Heart right ventricle (tissue), 16 donors: ENCODE data around the gene HSF2. TPM values are rescaled to one million over a fixed set of nuclear protein-coding genes. Genes with fewer than 3 reads are reported as not detected.

Experiments
- ATAC-seq, 8 donors: fragments of 200-7000 bp; cut with Tn5 transposase; one replicate each; pipeline ENCODE4 v1.9.1; 2020; ENCODE audit warnings: mild to moderate bottlenecking in 8 of 8, moderate library complexity in 8 of 8, moderate number of reproducible peaks in 1 of 8
- DNase-seq, 2 donors: peaks; one replicate each; pipeline ENCODE4 v3.0.0-alpha.2; 2020
- H3K27ac ChIP-seq, 10 donors: fragments of 200-600 bp; sonication (generic) in 2 of 10; one replicate each; pipeline versions ENCODE4 v1.5.0 to v1.8.0; 2020 to 2022; ENCODE audit warnings: mild to moderate bottlenecking in 3 of 10
- H3K27me3 ChIP-seq, 7 donors: fragments of 200-600 bp; one replicate each; pipeline ENCODE4 v1.8.0; 2021 to 2022; ENCODE audit warnings: mild to moderate bottlenecking in 2 of 7
- H3K36me3 ChIP-seq, 9 donors: fragments of 200-600 bp; sonication (generic) in 1 of 9; one replicate each; pipeline versions ENCODE4 v1.5.0 to v1.8.0; 2020 to 2022; ENCODE audit warnings: mild to moderate bottlenecking in 2 of 9
- H3K4me1 ChIP-seq, 9 donors: fragments of 200-600 bp; sonication (generic) in 1 of 9; one replicate each; pipeline versions ENCODE4 v1.5.0 to v1.8.0; 2020 to 2022; ENCODE audit warnings: mild to moderate bottlenecking in 4 of 9
- H3K4me3 ChIP-seq, 10 donors: fragments of 200-600 bp; sonication (generic) in 2 of 10; one replicate each; pipeline versions ENCODE4 v1.5.0 to v1.8.0; 2020 to 2022; ENCODE audit warnings: mild to moderate bottlenecking in 7 of 10, moderate library complexity in 2 of 10
- H3K9me3 ChIP-seq, 11 donors: fragments of 200-600 bp in 10 of 11; sonication (generic) in 2 of 11; one replicate each; pipeline versions ENCODE4 v1.5.0 to v1.8.0; 2013 to 2022; ENCODE audit warnings: mild to moderate bottlenecking in 2 of 11, control low read depth in 1 of 11, moderate library complexity in 1 of 11
- WGBS, 2 donors: extraction: QIAGEN DNeasy Blood & Tissue Kit; methylation state at CpG; one replicate each; pipeline ENCODE4 v1.1.7; 2013; ENCODE audit warnings: inconsistent platforms in 1 of 2; 5-methylcytosine and 5-hydroxymethylcytosine counted together
- intact Hi-C, 10 donors: fragments of 100-400 bp; cut with DNase I; formaldehyde crosslinking; loops; one replicate each; pipeline versions ENCODE4 v1.11.1 to v1.14.2; 2022
- polyA plus RNA-seq, 2 donors: library from polyadenylated mRNA; stranded (reverse); fragments of 200-250 nt; gene quantifications; one replicate each; pipeline ENCODE4 v1.2.3, GENCODE V29; 2013
- total RNA-seq, 10 donors: library from RNA; stranded (reverse); fragmentation: NEBNext Ultra II Directional in 3 of 10; extraction: Animal tissue kit (Norgen Biotek cat#: 25700) in 3 of 10; gene quantifications; one replicate each; pipeline versions ENCODE4 v1.2.1 to v1.2.4, GENCODE V29; 2021 to 2023
- TF ChIP-seq, protein P1 (sequence below), 9 donors: fragments of 200-600 bp; sonication (generic) in 2 of 9; IDR thresholded peaks; one replicate each; pipeline versions ENCODE4 v1.5.0 to v1.8.0; 2021 to 2022; ENCODE audit warnings: antibody characterized with exemption in 9 of 9, mild to moderate bottlenecking in 5 of 9, moderate library complexity in 1 of 9
- donor health status: Arrhythmogenic right ventricular cardiomyopathy.
- donor health status: ischemic (EF 13 %, LVEDD 7.1; RV severe dilation, severe dysfunction).
- donor health status: healthy with polysubstance abuse.
- donor health status: DM: no; HTN: yes; CAD: no.
- donor health status: DM: no; HTN: no; CAD: no.
- donor health status: ischemic (EF 25% LVEDD 6.9; RV normal size, moderate dysfunction).
- donor health status: ischemic (EF 25% LVEDD 5.7; RV mildly dilated, moderate dysfunction).
- donor health status: healthy.
- donor health status: DM: yes; HTN: yes; CAD: no.
- donor health status: Ischemic cardiomyopathy.
- donor health status: ischemic (EF 35%, LVEDD 5.7; RV mildly dilated, moderate dysfunction).
- donor health status: nonischemic (EF 11% LVEDD 7.7; RV severe dilation, severe dysfunction).
- donor health status: DM: yes; HTN: yes; CAD: no.
- donor health status: PGD.
- donor health status: ischemic (EF 29% LVEDD 5.4; RV normal size, mild dysfunction).
- donor health status: nonischemic (EF 23%, LVEDD 6.1; RV moderate dilation, normal function).

Gene HSF2
- total and polyA plus RNA-seq, 12 donors: 13.8 to 28.7 (median 23.1) TPM

GRCh38 chr6:122381494-122382265 lies 17.8 kb upstream of the HSF2 start:
- Histone ChIP-seq H3K27me3 (peaks cover 0 to 6% (median 0%) of the 10 kb centered on the region in 7 donors), H3K9me3 (peaks cover 0 to 4% (median 0%) of the 10 kb centered on the region in 11 donors), H3K36me3 (no peaks in the 10 kb centered on the region), H3K27ac (no peak overlapping the region), H3K4me1 (no peaks in the 10 kb centered on the region), H3K4me3 (no peak overlapping the region)
- TF ChIP-seq, protein P1, sequence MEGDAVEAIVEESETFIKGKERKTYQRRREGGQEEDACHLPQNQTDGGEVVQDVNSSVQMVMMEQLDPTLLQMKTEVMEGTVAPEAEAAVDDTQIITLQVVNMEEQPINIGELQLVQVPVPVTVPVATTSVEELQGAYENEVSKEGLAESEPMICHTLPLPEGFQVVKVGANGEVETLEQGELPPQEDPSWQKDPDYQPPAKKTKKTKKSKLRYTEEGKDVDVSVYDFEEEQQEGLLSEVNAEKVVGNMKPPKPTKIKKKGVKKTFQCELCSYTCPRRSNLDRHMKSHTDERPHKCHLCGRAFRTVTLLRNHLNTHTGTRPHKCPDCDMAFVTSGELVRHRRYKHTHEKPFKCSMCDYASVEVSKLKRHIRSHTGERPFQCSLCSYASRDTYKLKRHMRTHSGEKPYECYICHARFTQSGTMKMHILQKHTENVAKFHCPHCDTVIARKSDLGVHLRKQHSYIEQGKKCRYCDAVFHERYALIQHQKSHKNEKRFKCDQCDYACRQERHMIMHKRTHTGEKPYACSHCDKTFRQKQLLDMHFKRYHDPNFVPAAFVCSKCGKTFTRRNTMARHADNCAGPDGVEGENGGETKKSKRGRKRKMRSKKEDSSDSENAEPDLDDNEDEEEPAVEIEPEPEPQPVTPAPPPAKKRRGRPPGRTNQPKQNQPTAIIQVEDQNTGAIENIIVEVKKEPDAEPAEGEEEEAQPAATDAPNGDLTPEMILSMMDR (IDR thresholded peaks at IDR 0.05): peak; percentile 29 to 86 (median 78)
- WGBS, 2 donors: 18 to 20% methylated on average over 8 of the region's 8 CpGs
- intact Hi-C loops: loop anchor here in 9 of 10 donors (1.0 to 10.0 kb wide), 5 partner anchors 113 to 151 kb away; no protein-coding TSS in a partner anchor
- ATAC-seq: peak in 7 of 8 donors; percentile 70 to 77 (median 74)
- peak in 1 of 2 donors; percentile 50 for DNase-seq

DNA sequence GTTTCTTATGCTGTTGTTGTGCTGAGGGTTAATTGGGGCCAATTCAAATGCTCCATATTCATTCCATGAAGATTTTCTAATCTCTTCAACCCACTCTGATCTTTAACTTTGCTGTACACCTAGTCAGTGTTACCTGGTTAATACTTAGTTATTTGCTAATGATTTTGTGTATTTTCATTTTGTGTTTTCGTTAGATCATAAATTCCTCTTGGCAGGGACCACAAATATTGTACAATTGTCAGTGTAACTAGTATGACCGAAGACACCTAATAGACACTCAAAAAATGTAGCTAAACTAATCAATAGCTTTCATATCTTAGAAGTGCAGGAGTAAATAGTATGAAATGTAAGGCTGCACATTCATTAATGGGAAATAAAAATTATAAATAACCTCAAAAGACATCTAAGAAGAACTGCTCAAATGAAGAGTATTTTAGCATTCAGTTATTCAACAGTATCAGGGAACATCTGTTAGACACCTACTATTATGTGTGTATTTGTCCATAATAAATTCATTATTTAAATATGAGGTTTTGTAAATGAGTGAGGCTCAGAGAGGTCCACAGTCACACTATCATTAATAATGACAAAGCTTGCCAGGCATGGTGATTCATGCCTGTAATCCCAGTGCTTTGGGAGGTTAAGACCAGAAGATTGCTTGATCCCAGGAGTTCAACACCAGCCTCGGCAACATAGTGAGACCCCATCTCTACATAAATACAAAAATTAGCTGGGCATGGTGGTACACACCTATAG lies 13.4 kb upstream of the HSF2 start:
- no peaks in the 10 kb centered on the region for H3K9me3 ChIP-seq
- ATAC-seq: no peak
- WGBS, 2 donors: 62 to 78% methylated on average over 3 of the region's 3 CpGs

GRCh38 chr6:122388945-122389344 lies 10.5 kb upstream of the HSF2 start:
- ATAC-seq (no peak), DNase-seq (no peak)
- H3K27me3 ChIP-seq: peaks cover 0 to 12% (median 7%) of the 10 kb centered on the region in 7 donors
- H3K36me3 ChIP-seq: no peaks in the 10 kb centered on the region
- H3K27ac ChIP-seq: no peak overlapping the region
- 67 to 81% methylated on average over 2 of the region's 2 CpGs for WGBS, 2 donors
- no peaks in the 10 kb centered on the region for H3K4me1 ChIP-seq
- intact Hi-C loops: loop anchor here in 1 of 10 donors (10.0 kb wide), 1 partner anchor 106 kb away; no protein-coding TSS in a partner anchor
- TF ChIP-seq, protein P1 (IDR thresholded peaks at IDR 0.05): no peak
- no peak overlapping the region for H3K4me3 ChIP-seq
- H3K9me3 ChIP-seq: no peaks in the 10 kb centered on the region

More for the DNA sequence above, 13.4 kb upstream of the HSF2 start:
- intact Hi-C loops: loop anchor here in 1 of 10 donors (10.0 kb wide), 1 partner anchor 109 kb away; no protein-coding TSS in a partner anchor
- Histone ChIP-seq H3K27ac (no peak overlapping the region), H3K4me1 (no peaks in the 10 kb centered on the region), H3K36me3 (no peaks in the 10 kb centered on the region), H3K4me3 (no peak overlapping the region), H3K27me3 (peaks cover 0 to 9% (median 4%) of the 10 kb centered on the region in 7 donors)
- TF ChIP-seq, protein P1 (IDR thresholded peaks at IDR 0.05): no peak
- DNase-seq: no peak

GRCh38 chr6:122389704-122390372 lies 9.6 kb upstream of the HSF2 start:
- no peak overlapping the region for H3K27ac ChIP-seq
- no peak overlapping the region for H3K4me3 ChIP-seq
- peaks cover 0 to 12% (median 3%) of the 10 kb centered on the region in 7 donors for H3K27me3 ChIP-seq
- H3K9me3 ChIP-seq: no peaks in the 10 kb centered on the region
- H3K36me3 ChIP-seq: no peaks in the 10 kb centered on the region
- TF ChIP-seq, protein P1 (IDR thresholded peaks at IDR 0.05): no peak
- intact Hi-C loops: loop anchor here in 1 of 10 donors (10.0 kb wide), 1 partner anchor 105 kb away; no protein-coding TSS in a partner anchor
- no peak for ATAC-seq
- no peaks in the 10 kb centered on the region for H3K4me1 ChIP-seq
- DNase-seq: no peak
- WGBS, 2 donors: 41 to 49% methylated on average over 4 of the region's 4 CpGs
